IPS DF 4.7 (cell line): ENCODE results near the gene GATAD2B.
"Not testable (repeated sequence)": the region's sequence is repeated elsewhere in the genome, so short reads cannot be mapped to it uniquely, and the experiment has no call there.

ENCODE experiments used
- DNase-seq: peaks from one replicate; pipeline ENCODE4 v3.0.0-alpha.2; 2013; ENCODE audit warnings: low spot score; ENCODE audit errors: extremely low read depth

GATAD2B gene

DNA sequence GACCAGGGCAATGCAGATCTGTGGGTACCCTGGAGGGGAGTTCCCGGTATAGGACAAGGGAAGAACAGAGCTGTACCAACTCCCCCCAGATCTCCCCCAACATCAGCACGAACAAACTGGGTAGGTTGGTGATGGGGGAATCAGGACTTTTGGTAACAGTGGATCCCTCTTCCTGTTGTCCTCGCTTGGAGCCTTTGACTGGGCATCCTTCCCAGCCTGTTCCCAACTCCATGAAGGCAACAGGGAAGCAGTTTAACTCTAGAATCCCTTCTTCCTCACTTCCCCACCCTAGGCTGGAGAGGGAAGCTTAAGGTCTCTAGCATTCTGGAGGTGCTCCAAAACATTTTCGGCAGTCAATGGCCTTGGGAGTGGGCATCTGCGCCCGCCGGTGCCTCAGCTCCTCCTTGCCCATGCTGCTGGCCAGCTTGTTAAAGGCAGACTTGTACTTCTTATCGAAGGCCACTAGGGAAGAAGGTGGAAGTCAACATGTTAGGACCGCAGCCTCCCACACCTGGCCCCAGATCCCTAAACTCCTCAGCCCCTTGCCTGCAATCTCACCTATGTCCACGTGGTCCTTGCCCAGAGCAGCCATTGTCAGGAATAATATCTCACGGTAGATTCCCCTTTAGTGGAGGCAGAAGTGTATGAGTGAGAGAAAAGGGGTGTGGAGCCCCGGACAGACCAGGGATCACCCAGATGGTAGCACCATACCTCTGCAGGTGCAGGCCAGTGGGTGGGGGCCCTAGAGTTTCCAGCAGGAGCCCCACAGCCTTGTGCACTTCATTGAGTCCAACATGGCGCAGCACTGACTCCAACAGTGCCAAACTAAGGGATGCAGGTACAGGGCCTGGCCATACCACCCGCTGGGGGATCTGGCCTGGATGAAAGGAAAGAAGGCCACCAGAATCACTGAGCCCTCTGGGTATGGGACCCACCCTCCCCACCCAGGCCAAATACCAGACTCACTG is 7.5 kb upstream of the GATAD2B start:
- no peak for DNase-seq

DNA sequence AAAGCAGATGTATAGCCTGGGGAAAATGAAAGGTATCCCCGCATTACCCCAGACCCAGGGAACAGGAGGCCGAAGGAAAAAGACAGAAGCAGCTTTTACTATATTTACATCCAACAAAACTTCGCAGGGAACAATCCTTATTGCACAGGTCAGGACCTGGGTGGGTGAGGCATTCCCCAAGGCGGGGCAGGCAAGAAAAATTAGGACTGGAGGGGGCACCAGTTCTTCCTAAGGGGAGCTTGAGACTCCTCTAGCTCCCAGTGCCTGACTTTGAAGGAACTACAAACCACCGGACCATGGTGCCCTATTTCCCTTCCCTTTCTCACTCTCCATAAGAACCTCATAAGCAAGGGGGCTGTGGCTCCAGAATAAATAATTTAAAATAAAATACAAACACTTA is 6.7 kb upstream of the GATAD2B start:
- DNase-seq: no peak

DNA sequence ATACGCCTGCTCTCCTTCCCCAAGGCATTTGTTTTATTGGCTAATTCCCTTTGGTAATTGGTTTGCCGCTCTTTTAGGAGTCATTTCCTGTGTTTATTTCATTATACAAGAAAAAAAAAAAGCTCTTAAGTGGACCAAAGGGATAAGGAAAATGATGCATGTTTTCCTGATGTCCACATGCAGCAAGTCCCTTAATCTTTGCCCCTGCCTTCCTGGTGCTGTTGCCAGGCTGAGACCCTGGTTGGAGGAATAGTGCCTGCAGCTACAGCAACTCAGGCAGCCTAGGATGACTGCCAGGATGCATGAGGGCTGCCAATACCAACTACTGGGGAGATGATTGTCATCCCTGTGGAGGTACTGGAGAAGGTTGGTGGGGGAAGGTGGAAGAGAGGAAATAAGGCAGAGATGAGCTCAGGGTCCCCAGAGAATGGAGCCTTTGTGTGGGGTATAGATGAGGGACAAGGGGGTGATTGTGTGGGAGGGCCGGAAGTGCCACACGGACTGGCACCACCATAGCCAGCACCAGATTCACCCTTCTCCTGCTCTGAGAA is 6.1 kb upstream of the GATAD2B start:
- no peak for DNase-seq

DNA sequence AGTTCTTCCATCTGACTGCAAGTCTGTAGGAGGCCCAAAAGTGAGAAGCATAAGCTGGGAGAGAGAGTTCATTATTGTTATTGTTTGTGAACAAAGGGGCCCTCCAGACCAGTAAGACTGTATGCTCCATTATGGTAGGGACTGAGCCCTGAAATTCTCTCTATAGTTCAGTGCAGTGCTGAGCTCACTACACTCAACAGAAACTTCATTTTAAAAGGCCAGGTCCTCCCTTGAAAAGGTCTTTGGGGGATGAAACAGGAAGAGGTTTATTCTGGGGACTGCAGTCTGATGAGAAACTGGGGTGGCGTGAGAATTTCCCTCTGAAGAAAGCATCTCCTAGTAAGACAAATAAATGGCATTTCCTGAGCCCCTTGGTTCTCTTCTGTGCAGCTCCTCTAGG is 5.5 kb upstream of the GATAD2B start:
- DNase-seq: no peak

- no peak for DNase-seq
Measured at GRCh38 chr1:153926405-153926804, 3.6 kb upstream of the GATAD2B start.

- no peak for DNase-seq
Measured at GRCh38 chr1:153922076-153922971, 448 bp downstream of the GATAD2B start.

DNA sequence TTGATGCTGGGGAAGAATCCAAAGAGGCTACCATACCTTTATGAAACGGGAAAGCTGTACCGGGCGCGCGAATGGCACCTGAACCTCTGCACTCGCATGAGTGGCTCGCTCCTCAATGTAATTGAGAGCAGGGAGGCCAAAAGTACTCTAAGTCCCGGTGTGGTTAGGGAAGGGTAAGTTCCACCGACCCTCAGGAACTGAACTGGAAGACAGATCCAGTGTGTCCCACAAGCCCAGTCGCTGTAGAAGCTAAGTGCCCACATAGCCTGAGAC is 1.0 kb downstream of the GATAD2B start:
- DNase-seq: no peak

DNA sequence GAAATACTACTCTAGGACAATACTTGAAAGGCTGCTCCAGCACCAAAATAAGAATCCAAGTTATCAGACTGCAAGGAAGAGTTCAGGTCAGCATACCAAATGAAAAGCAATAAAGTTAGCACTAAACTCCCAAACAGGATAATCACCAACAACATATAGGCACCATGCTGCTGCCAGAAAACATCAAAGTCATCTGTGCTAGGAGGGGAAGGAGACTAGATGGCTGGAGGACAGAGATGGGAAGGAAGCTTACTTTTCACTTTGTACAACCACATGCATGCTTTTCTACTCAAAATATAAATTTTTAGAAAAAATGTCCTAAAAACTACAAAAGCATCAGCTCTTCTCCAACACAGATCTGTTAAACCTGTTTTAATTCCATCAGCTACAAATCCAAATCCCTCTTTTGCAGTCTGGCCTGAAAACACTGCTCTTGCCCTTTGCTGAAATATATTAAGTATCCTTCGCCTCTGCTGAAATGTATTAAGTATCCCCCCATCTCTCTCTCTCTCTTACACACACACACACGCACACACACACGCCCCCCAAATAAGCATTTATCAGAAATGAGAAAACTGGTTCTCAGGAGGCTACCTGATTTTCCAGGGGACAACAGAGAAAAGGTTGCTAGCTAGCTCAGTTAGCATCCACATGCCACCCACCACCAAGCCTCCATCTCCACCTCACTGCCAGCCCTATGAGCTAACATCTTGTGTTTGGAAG is 1.5 kb downstream of the GATAD2B start:
- DNase-seq: no peak

DNA sequence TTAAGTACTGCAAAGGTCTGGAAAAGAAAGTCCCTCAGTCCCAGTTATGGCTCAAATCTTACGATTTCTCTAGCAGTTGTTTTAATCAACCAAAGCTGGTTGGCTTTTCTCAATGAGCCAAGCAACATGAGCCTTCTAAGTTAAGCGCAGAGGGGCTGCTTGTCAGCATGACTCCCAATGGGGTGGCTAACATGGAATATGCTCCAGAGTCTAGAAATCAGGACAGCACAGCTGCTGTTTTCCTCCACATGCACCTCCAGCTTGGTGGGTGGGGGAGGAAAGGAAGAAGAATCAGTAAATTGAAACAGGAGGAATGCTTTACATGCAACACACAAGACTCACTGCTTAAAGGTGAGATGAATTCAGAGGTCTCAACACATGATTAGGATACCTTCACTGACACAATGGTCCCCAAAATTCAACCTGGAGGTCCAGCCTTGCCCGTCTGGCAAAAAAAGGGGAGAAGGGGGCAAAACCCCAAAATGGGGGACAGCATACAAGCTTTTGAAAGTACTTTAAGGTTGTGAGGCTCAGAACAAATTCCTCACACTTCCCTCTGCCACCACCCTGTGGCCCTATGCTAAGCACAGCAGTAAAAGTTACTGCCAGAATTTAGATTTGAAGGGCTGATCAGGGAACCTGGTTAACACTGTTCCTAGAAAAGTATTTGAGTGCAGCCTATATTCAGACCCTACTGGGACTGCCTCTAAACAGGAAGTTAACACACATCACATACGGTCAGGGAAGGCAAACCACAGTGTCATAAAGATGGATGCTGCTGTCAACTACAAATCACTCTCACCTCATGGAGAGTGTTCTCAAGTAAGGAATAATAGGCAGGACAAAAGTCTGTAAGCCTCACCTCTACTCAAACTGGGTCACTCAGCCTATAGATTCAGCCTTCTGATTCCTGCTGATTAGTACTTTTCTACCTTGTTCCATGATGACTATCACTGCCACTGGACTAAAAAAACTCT is 2.6 kb downstream of the GATAD2B start:
- no peak for DNase-seq

- DNase-seq: no peak
Measured at GRCh38 chr1:153916297-153916696, 6.5 kb downstream of the GATAD2B start.

GRCh38 chr1:153912349-153912748 is 10.4 kb downstream of the GATAD2B start:
- DNase-seq: no peak

DNA sequence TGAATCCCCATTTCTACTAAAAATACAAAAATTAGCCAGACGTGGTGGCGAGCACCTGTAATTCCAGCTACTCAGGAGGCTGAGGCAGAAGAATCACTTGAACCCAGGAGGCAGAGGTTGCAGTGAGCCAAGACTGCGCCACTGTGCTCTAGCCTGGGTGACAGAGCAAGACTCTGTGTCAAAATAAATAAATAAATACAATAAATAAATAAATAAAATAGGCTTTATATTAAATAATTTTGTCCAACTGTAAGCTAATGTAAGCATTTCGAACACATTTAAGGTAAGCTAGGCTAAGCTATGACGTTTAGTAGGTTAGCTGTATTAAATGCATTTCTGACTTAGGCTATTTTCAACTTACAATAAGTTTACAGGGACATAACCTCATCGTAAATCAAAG is 12.2 kb downstream of the GATAD2B start:
- DNase-seq: not testable (repeated sequence)

DNA sequence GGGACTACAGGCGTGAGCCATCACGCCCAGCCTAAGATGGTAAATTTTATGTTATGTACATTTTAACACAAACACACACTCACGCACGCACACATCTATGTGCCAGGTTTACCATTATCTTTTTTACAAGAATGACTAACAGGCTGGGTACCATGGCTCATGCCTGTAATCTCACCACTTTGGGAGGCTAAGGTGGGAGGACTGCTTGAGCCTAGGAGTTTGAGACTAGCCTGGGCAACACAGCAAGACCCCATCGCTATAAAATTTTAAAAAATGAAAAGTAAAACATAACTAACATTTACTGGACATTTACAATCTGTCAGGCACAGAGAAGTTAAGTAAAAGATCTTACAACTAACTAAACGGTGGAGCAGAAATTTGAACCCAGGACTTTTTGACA is 14.7 kb downstream of the GATAD2B start:
- DNase-seq: no peak

DNA sequence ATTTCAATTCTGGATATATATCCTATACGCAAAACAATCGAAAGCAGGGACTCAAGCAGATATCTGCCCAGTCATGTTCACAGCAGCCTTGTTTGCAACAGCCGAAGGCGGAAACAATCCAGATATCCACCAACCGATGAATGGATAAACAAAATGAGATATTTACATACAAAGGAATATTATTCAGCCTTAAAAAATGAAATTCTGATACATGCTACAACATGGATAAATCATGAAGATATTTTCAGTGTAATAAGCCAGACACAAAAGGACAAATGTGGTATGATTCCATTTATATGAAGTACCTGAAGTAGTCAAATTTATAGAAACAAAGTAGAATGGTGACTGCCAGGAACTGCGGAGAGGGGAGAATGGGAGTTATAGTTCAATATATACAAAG is 15.6 kb downstream of the GATAD2B start:
- DNase-seq: no peak

- DNase-seq: no peak
Measured at GRCh38 chr1:153906396-153906795, 16.4 kb downstream of the GATAD2B start.

DNA sequence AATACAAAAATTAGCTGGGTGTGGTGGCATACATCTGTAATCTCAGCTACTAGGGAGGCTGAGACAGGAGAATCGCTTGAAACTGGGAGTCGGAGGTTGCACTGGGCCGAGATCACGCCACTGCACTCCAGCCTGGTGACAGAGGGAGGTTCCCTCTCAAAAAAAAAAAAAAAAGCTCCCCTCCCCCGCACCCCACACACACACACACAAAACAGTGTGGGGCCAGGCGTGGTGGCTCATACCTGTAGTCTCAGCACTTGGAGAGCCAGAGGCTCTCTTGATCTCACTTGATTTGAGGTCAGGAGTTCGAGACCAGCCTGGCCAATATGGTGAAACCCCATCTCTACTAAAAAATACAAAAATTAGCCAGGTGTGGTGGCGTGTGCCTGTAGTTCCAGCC is 16.9 kb downstream of the GATAD2B start:
- not testable (repeated sequence) for DNase-seq

- no peak for DNase-seq
Measured at GRCh38 chr1:153903841-153904455, 18.8 kb downstream of the GATAD2B start.

DNA sequence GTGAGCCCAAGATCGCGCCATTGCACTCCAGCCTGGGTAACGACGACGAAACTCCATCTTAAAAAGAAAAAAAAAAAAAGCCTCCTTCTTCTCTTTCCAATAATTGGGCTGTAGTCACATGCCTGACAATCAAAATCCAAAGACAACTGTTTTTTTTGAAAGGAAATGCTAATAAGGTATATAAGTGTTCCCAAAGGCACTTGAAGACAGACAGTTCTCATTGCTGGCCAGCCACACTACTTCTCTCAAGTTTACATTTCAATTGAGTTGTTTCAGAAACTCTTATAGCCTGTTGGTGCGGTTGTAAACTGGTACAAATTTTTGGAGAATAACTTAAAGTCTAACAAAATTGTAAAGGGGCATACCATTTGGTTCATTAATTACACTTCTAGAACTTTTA is 23.3 kb downstream of the GATAD2B start:
- DNase-seq: no peak

- not testable (repeated sequence) for DNase-seq
Measured at GRCh38 chr1:153895866-153896265, 26.9 kb downstream of the GATAD2B start.

DNA sequence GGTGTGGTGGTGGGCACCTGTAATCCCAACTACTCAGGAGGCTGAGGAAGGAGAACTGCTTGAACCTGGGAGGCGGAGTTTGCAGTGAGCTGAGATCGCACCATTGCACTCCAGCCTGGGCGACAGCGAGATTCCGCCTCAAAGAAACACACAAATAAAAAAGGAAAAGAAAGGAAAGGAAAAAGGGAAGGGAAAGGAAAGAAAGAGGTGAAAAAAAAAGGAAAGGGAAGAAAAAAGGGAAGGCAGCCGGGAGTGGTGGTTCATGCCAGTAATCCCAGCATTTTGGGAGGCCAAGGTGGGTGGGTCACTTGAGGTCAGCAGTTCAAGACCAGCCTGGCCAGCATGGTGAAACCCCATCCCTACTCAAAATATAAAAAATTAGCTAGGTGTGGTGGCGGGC is 31.7 kb downstream of the GATAD2B start:
- not testable (repeated sequence) for DNase-seq
